Measurements from ENCODE around the gene EXT2.

Gene EXT2

DNA sequence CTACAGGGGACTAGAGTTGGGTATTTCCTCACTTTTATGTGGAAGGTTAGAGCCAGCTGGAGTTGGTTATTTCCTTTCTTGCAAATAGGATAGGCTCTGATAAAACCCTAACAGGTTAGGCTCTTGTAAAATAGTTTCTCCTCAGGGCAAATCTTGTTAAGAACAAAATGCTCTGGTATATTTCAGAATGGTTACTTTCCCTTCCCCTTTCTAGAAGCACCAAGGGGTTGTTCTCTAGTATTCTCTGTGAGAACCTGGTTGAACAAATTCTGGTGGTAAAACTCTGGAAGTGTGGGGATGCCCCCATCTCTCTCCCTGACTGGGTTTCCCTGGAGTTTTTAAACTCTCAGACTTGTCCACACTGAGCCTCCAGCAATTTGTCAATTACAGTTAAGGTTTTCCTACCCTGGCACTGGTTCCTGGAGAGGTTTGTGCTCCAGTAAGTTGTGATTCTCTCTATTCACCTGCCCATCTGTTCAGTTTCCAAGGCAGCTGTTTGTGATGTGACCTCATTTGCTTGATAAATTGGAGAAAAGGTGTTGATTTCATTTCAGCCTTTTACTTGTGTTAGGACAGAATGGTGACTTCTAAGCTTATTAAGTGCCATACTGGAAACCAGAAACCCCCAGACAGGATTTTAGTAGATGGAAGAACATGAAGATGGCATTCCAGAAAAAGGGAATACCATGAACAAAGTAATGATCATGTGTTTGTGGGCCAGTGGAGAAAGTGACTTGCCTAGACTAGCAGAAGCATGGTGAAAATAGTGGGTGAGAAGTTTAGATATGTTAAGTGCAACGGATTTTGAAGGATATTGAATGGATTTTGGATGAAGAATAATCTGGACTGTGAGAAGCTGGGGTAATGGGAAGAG, 64.6 kb downstream of the EXT2 start:
- Histone ChIP-seq H3K9ac (ENCODE audit: low read length) (no peak overlapping the region), H3K4me3 (ENCODE audit: low read length) (no peak overlapping the region), H3K9me3 (ENCODE audit: control insufficient read depth, low read length) (no peaks in the 10 kb centered on the region), H3K36me3 (ENCODE audit: control insufficient read depth, insufficient read depth, low read length) (no peaks in the 10 kb centered on the region), H3K27me3 (ENCODE audit: control insufficient read depth, insufficient read depth, low read length) (no peaks in the 10 kb centered on the region), H3K4me1 (ENCODE audit: control insufficient read depth, insufficient read depth, low read length) (no peaks in the 10 kb centered on the region)

DNA sequence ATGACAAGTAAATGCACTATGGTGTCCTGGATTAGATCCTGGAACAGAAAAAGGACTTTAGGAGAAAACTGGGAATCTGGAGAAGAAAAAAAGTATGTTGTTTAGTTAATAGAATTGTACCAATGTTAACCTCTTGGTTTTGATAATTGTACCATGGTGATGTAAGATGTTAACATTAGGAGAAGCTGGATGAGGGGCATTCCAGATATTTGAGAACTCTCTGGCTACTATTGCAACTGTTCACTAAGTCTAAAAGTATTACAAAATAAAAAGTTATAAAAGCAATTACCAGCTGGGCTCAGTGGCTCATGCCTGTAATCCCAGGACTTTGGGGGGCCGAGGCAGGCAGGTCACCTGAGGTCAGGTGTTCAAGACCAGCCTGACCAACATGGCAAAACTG, 66.5 kb downstream of the EXT2 start:
- H3K27me3 ChIP-seq (ENCODE audit: control insufficient read depth, insufficient read depth, low read length), result no peaks in the 10 kb centered on the region
- H3K4me1 ChIP-seq (ENCODE audit: control insufficient read depth, insufficient read depth, low read length), result peaks cover 2% of the 10 kb centered on the region
- no peak overlapping the region for H3K9ac ChIP-seq (ENCODE audit: low read length)
- H3K9me3 ChIP-seq (ENCODE audit: control insufficient read depth, low read length), result no peaks in the 10 kb centered on the region
- H3K4me3 ChIP-seq (ENCODE audit: low read length), result no peak overlapping the region
- no peaks in the 10 kb centered on the region for H3K36me3 ChIP-seq (ENCODE audit: control insufficient read depth, insufficient read depth, low read length)

DNA sequence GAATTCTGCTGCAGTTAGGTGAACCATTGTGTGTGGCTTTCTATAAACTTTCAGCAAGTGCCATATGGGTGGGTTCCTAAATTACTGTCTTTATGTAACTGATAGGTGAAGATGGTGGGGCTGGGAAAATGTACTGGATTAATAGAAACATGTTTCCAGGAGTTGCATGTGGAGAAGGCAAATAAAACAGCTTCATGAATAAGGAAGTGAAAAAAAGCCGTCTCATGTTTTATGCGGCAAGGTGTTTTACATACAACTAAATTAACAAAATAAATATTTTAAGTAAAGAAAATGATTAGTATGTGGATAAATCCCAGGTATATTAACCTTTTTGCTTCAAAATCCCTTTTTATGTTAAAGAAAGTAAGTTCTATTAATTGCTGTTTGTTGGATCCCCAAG, 67.2 kb downstream of the EXT2 start:
- H3K9ac ChIP-seq (ENCODE audit: low read length), result no peak overlapping the region
- H3K36me3 ChIP-seq (ENCODE audit: control insufficient read depth, insufficient read depth, low read length), result no peaks in the 10 kb centered on the region
- no peaks in the 10 kb centered on the region for H3K9me3 ChIP-seq (ENCODE audit: control insufficient read depth, low read length)
- H3K27me3 ChIP-seq (ENCODE audit: control insufficient read depth, insufficient read depth, low read length), result no peaks in the 10 kb centered on the region
- H3K4me3 ChIP-seq (ENCODE audit: low read length), result no peak overlapping the region
- H3K4me1 ChIP-seq (ENCODE audit: control insufficient read depth, insufficient read depth, low read length), result peaks cover 3% of the 10 kb centered on the region

DNA sequence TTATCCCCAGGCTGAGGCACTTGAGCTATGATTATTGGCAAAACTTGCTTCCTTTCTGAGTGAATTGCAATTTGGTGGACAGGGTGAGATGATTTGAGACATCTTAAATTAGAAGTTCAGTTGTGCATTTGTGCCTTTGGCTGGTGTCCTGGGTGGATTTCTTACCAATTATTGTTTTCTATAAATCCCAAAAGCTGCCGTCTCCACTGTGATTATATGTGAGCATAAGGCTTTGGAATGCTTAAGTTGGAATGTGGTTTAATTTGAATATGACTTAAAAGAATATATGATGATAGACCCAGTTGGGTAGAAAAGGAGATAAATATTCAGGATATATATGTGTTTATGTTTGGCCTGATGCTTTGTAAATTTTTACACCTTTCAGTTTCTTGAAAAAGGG, 70.0 kb downstream of the EXT2 start:
- no peak overlapping the region for H3K9ac ChIP-seq (ENCODE audit: low read length)
- H3K4me1 ChIP-seq (ENCODE audit: control insufficient read depth, insufficient read depth, low read length), result peaks cover 3% of the 10 kb centered on the region
- no peak overlapping the region for H3K4me3 ChIP-seq (ENCODE audit: low read length)
- no peaks in the 10 kb centered on the region for H3K9me3 ChIP-seq (ENCODE audit: control insufficient read depth, low read length)
- H3K36me3 ChIP-seq (ENCODE audit: control insufficient read depth, insufficient read depth, low read length), result no peaks in the 10 kb centered on the region
- no peaks in the 10 kb centered on the region for H3K27me3 ChIP-seq (ENCODE audit: control insufficient read depth, insufficient read depth, low read length)

DNA sequence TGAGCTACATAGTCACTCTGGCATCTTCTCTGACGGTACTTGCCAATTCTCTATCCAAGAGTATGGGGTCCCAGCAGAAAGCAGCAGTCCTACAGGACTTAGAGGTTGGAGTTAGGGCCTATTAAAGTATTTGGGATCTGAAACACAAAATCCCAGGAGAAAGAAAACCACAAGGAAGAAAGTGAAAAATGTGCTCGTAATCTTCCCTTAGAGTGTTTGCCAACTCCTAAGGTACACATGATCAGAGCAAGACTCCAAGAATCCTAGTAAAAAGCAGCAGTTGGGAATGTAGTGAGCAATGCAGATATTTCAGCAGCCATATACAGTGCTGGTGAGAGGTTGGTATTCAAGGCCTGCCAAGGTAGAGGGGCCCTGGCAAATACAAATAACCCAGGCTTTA, 71.6 kb downstream of the EXT2 start:
- H3K27me3 ChIP-seq (ENCODE audit: control insufficient read depth, insufficient read depth, low read length), result no peaks in the 10 kb centered on the region
- no peaks in the 10 kb centered on the region for H3K9me3 ChIP-seq (ENCODE audit: control insufficient read depth, low read length)
- no peaks in the 10 kb centered on the region for H3K36me3 ChIP-seq (ENCODE audit: control insufficient read depth, insufficient read depth, low read length)
- H3K4me1 ChIP-seq (ENCODE audit: control insufficient read depth, insufficient read depth, low read length), result peaks cover 3% of the 10 kb centered on the region
- H3K9ac ChIP-seq (ENCODE audit: low read length), result no peak overlapping the region
- H3K4me3 ChIP-seq (ENCODE audit: low read length), result no peak overlapping the region

DNA sequence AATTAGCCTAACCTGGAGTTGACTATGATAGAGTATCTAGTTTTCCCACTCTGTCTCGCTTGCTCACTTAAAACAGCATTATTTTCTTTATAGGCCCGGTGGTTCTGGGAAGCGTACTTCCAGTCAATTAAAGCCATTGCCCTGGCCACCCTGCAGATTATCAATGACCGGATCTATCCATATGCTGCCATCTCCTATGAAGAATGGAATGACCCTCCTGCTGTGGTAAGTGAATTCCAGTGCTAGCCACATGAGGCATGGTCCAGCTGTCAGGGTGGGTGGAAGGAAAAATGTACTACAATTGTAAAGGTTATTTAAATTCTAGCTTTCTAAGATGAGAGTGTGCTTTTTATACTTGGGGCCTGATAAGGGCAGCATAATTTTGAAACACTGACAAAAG, 76.0 kb downstream of the EXT2 start:
- no peaks in the 10 kb centered on the region for H3K27me3 ChIP-seq (ENCODE audit: control insufficient read depth, insufficient read depth, low read length)
- H3K36me3 ChIP-seq (ENCODE audit: control insufficient read depth, insufficient read depth, low read length), result no peaks in the 10 kb centered on the region
- no peaks in the 10 kb centered on the region for H3K9me3 ChIP-seq (ENCODE audit: control insufficient read depth, low read length)
- no peak overlapping the region for H3K4me3 ChIP-seq (ENCODE audit: low read length)
- peaks cover 3% of the 10 kb centered on the region for H3K4me1 ChIP-seq (ENCODE audit: control insufficient read depth, insufficient read depth, low read length)
- H3K9ac ChIP-seq (ENCODE audit: low read length), result no peak overlapping the region

DNA sequence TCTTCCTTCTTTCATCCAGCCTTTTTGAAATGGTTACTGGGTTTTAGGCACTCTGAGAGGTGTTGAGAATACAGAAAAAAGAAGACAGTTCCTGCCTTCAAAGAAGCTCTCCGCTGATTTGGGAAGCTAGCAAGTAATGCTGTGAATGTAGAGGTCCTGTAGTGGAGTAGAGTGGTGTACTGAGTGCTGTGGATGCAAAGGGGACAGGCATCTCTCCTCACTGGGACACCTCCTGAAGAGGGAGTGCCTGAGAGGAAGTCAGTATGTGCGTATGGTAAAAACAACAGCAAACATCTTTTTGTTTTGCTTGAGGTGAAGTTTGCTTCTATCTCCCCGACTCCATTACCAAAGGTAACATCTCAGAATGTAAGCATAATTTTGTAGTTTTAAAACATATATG, 77.5 kb downstream of the EXT2 start:
- Histone ChIP-seq H3K4me3 (ENCODE audit: low read length) (no peak overlapping the region), H3K9ac (ENCODE audit: low read length) (no peak overlapping the region), H3K36me3 (ENCODE audit: control insufficient read depth, insufficient read depth, low read length) (no peaks in the 10 kb centered on the region), H3K27me3 (ENCODE audit: control insufficient read depth, insufficient read depth, low read length) (no peaks in the 10 kb centered on the region), H3K9me3 (ENCODE audit: control insufficient read depth, low read length) (no peaks in the 10 kb centered on the region), H3K4me1 (ENCODE audit: control insufficient read depth, insufficient read depth, low read length) (no peaks in the 10 kb centered on the region)

DNA sequence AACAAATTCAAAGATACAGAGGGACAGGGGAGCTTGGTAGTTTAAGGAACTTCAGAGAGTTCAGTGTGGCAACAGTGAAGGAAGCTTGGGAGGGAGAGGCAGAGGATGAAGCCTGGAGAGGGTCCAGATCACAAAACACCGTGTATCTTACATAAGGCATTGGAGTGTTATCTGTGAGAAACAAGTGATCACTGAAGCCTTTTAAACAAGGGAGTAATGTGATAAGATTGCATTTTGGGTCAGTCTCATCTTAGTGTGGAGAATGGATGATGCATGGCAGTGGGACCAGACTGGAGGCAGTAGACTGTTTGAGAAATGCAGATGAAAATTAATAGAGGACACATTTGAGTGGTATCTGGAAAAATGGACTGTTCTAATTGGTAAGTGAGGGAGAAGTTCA, 79.4 kb downstream of the EXT2 start:
- Histone ChIP-seq H3K36me3 (ENCODE audit: control insufficient read depth, insufficient read depth, low read length) (no peaks in the 10 kb centered on the region), H3K4me3 (ENCODE audit: low read length) (no peak overlapping the region), H3K9me3 (ENCODE audit: control insufficient read depth, low read length) (no peaks in the 10 kb centered on the region), H3K9ac (ENCODE audit: low read length) (no peak overlapping the region), H3K27me3 (ENCODE audit: control insufficient read depth, insufficient read depth, low read length) (no peaks in the 10 kb centered on the region), H3K4me1 (ENCODE audit: control insufficient read depth, insufficient read depth, low read length) (no peaks in the 10 kb centered on the region)

DNA sequence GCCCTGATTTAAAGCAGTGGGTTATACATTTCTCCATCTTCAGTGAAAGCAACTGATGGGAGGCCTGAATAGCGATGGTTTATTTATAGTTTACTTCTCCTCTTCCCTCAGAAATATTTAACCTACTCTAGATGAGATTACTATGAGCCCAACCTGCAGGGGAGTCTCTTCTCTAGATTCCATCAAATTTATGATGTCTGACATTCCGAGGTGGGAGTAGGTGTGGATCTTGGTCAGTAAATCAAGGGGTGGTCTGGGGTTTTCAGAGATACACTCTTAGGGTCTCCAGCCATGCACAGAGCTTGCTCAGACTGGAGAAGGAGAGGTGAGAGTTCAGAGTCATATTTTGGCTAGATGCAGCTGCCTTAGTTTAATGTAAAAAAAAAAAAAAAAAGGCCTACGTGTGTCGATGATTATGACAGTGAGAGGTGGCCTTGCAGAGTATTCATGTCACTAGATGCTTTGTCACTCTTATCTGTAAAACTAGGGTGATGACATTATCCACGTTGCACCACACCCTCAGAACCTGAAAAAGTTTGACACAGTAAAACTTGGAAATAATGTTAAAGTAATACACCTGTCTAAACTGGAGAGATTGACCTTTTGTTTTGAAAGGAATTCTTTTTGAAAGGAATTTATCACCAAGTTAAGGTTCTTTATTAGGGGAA, 81.2 kb downstream of the EXT2 start:
- Histone ChIP-seq H3K9ac (ENCODE audit: low read length) (no peak overlapping the region), H3K27me3 (ENCODE audit: control insufficient read depth, insufficient read depth, low read length) (no peaks in the 10 kb centered on the region), H3K36me3 (ENCODE audit: control insufficient read depth, insufficient read depth, low read length) (no peaks in the 10 kb centered on the region), H3K4me1 (ENCODE audit: control insufficient read depth, insufficient read depth, low read length) (no peaks in the 10 kb centered on the region), H3K4me3 (ENCODE audit: low read length) (no peak overlapping the region), H3K9me3 (ENCODE audit: control insufficient read depth, low read length) (no peaks in the 10 kb centered on the region)

DNA sequence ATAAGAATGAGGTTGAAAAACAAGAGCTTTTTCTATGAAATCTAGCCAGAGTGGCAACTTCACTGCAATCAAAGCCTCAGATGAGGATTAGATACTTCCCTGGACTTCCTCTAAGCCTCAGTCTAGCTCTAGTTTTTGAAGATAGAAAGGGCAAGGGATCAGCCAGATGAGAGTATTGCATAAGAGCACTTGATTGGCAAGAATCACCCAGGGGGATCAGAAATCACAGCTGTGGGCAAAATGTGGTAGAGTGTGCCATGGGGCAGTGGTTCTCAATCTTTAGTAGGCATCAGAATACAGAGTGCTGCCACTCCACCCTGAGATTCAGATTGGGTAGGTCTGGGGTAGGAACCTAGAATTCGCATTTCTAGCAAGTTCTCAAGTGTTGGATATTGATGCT, 82.4 kb downstream of the EXT2 start:
- H3K36me3 ChIP-seq (ENCODE audit: control insufficient read depth, insufficient read depth, low read length), result no peaks in the 10 kb centered on the region
- H3K4me3 ChIP-seq (ENCODE audit: low read length), result no peak overlapping the region
- no peaks in the 10 kb centered on the region for H3K9me3 ChIP-seq (ENCODE audit: control insufficient read depth, low read length)
- no peaks in the 10 kb centered on the region for H3K4me1 ChIP-seq (ENCODE audit: control insufficient read depth, insufficient read depth, low read length)
- H3K9ac ChIP-seq (ENCODE audit: low read length), result no peak overlapping the region
- H3K27me3 ChIP-seq (ENCODE audit: control insufficient read depth, insufficient read depth, low read length), result no peaks in the 10 kb centered on the region

DNA sequence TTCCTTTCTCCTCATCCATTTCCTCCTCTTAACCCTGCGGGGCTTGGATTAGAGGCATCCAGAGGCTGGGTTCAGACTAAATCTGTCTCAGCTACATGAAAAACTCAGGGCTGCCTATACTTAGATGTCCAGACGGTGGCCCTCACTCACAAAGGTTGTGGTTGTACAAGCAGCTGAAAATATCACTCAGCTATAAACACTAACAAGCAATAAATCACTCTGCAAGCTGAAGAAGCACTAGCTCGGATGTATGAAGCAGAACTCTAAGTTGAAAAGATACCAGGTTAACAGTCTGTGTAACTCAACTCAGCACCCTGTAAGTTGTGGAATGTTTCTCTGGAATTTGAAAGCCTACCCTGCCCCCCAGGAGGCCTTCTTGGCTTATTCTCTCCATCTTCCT, 82.9 kb downstream of the EXT2 start:
- Histone ChIP-seq H3K9me3 (ENCODE audit: control insufficient read depth, low read length) (no peaks in the 10 kb centered on the region), H3K4me1 (ENCODE audit: control insufficient read depth, insufficient read depth, low read length) (no peaks in the 10 kb centered on the region), H3K4me3 (ENCODE audit: low read length) (no peak overlapping the region), H3K36me3 (ENCODE audit: control insufficient read depth, insufficient read depth, low read length) (no peaks in the 10 kb centered on the region), H3K9ac (ENCODE audit: low read length) (no peak overlapping the region), H3K27me3 (ENCODE audit: control insufficient read depth, insufficient read depth, low read length) (no peaks in the 10 kb centered on the region)

DNA sequence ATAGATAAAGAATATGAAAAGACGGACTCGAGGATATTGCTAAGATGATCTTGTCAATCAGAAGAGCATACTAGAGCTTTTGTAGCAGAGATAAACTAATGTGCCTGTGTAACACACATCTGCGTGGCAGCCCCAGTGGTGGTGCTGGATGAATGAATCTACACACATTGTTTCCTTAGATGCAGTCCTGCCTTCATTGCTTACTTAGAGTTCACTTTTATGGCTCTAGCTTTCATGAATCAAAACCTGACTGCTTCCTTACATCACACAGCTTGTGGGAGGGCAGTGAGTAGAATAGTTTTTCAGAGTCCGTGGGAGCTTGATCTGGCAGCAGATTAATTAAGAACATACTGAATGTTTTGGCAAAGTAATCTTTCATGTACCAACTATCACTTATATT, 83.7 kb downstream of the EXT2 start:
- H3K36me3 ChIP-seq (ENCODE audit: control insufficient read depth, insufficient read depth, low read length), result no peaks in the 10 kb centered on the region
- no peaks in the 10 kb centered on the region for H3K4me1 ChIP-seq (ENCODE audit: control insufficient read depth, insufficient read depth, low read length)
- no peak overlapping the region for H3K9ac ChIP-seq (ENCODE audit: low read length)
- H3K9me3 ChIP-seq (ENCODE audit: control insufficient read depth, low read length), result no peaks in the 10 kb centered on the region
- H3K4me3 ChIP-seq (ENCODE audit: low read length), result no peak overlapping the region
- no peaks in the 10 kb centered on the region for H3K27me3 ChIP-seq (ENCODE audit: control insufficient read depth, insufficient read depth, low read length)

All from mucosa of stomach (tissue), 1 donor.